Activated CD8-positive, alpha-beta memory T cell treated with anti-CD3 and anti-CD28 coated beads, Interleukin-2, amount 50 U/mL, for 24 hours (primary cell): ENCODE results near the gene PRSS36.
"Not testable (repeated sequence)": the region's sequence is repeated elsewhere in the genome, so short reads cannot be mapped to it uniquely, and the experiment has no call there.

Experiments used
- DNase-seq: peaks from one replicate; pipeline ENCODE4 v3.0.0-alpha.2; 2020; ENCODE audit errors: extremely low read depth

The PRSS36 gene

DNA sequence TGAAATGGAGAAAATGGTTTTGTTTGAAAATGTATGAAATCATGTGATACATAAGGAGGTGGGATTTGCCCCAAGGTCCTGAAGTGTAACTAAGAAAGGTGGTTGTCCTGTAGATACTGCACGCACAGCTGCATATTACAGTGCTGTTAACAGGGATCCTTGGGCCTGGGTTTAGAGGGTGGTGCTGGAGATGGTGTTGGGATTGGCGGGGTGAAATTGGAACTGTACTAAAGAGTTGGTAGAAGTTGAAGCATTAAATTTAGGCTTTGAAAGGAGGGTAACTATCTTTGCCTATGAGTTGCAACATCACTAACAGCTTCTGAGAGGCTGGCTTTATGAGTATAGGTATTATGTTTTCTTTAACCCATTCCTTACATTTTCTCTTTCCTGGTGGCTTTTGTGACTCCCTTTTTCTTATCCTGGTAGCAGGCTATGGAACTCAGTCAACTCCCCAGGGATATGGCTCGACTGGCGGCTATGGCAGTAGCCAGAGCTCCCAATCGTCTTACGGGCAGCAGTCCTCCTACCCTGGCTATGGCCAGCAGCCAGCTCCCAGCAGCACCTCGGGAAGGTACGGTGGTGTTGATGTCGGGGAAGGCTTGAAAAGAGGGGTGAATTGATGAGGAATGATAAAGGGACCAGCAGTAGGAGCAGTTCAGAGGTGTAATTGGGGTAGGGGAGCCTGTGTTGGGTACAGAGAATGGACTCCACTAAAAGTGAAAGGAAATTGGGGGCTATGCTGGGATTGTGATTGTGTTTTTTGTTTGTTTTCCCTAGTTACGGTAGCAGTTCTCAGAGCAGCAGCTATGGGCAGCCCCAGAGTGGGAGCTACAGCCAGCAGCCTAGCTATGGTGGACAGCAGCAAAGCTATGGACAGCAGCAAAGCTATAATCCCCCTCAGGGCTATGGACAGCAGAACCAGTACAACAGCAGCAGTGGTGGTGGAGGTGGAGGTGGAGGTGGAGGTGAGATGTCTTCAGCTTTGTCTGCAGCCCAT is 33.9 kb upstream of the PRSS36 start:
- DNase-seq = no peak

DNA sequence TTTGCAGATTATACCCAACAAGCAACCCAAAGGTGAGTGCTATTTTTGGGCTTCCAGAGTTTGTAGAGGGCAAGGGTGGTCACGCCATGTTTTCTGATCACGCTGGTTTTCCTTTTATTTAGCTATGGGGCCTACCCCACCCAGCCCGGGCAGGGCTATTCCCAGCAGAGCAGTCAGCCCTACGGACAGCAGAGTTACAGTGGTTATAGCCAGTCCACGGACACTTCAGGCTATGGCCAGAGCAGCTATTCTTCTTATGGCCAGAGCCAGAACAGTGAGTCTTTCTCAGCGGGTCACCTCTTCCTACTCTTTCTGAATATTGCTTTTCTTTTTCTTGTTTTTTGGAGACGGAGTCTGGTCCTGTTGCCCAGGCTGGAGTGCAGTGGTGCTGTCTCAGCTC is 32.5 kb upstream of the PRSS36 start:
- no peak for DNase-seq

DNA sequence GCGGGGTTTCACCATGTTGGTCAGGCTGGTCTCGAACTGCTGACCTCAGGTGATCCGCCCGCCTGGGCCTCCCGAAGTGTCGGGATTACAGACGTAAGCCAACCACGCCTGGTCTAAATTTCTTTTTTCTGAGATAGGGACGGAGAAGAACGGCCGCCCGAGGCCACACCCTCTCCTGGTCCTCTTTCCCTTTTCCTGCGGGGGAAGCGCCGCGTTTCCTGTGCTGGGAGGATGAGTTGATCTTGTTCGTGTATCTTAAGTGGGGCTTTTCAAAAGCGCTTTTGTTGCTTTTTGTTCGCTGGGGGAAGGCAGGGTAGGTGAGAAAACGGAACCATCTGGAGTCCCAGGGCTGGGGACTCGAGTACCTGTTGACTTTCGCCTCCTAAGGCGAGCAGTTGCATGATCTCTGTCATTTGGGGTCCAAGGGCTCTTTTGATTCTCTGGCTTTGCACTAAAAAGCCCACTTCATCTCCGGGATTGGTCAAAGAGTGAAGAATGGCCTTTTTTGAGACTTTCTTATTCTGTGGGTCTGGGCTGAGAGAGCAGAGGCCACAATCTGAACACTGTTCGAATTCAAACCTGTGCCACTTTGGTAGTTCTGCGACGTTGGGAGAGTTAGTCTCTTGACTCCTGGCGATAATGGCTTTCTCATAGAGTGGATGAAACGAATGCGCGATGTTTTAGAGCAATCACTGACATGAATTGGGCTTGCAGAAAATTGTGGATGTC is 31.4 kb upstream of the PRSS36 start:
- no peak for DNase-seq

DNA sequence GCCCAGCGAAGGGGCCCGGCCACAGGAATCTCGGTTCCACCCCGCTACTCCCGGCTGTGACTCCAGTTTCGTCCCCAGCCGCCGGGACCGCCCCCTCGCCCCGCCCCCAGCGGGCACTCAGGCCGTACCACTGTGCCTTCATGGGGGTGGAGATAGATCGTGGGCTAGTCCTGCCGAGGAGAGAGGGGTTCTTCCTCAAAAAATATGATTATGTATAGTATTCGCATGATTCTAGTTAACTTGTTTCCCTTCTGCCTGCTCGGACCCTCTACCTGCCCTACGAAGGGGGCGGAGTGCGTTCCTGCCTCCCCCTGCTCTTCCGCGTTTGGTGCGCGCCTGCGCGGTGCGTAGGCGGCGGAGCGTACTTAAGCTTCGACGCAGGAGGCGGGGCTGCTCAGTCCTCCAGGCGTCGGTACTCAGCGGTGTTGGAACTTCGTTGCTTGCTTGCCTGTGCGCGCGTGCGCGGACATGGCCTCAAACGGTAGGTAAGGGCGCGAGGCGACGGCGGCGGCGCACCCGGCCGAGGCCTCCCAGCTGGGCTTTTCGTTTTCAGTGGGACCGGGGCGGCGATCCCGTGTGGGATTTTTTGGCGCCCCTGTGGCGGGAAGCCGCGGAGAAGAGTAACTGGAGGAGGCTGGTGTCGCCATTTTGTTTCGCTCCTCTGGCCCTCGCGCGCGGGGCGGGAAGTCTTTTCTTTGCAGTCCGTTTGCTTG is 30.0 kb upstream of the PRSS36 start, which contains the start of gene FUS:
TSS of gene FUS (plus strand) at position 393 of the 713 bp plus-strand sequence. CDS start at position 469, 76 bp downstream.
- DNase-seq = peak; percentile 69

DNA sequence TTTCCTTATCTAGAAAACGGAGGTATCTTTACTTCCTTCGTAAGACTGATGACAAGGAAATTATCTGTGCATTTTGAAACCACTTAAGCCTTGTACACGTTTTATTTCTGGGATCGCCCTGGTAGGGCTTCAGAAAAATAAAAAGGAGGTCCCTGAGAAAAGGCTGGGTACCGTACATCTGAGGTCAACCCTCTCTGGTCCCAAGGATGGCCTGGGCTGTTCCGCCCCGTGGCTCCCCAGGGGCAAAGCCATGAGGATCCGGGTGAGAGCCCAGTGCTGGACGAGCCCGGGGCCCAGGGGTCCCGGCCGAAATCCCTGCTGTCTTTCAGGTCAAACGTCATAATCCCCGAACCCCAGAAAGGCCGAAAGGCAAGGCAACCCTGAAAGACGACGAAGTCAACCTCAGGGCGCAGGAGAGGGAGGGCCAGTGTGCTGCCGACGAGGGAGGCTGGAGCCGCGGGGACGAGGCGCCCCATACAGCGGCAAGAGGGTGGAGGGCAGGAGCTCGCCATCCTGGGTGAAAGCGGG is 29.4 kb upstream of the PRSS36 start:
- no peak for DNase-seq

DNA sequence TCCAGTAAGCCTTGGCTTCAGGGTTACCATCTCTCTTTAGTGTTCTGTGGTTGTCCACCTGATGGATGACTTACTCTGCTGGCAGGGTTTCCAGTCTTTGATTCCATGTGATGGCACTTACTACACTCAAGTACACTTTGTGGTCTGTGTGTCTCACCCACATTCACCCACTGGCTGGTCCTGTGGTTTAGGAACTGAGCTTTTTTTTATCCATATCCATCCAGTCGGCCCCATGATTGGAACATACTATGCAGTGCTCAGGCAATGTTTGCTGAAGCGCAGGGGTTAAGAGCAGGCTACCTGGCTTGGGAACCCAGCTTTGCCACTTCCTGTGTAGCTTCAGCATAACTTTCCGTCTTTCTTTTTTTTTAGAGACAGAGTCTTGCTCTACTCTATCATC is 27.3 kb upstream of the PRSS36 start:
- no peak for DNase-seq

DNA sequence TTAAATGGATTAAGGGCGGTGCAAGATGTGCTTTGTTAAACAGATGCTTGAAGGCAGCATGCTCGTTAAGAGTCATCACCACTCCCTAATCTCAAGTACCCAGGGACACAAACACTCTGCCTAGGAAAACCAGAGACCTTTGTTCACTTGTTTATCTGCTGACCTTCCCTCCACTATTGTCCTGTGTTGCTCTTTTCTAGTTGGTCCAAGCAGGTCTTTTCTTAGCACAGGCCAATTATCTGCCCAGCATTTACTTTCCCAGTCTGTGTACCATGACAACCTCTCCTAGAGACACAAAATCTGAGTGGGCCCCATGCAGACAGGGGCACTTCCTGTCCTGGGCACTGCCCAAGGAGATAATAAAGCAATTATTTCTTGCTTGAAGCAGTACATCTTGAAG is 20.2 kb upstream of the PRSS36 start:
- not testable (repeated sequence) for DNase-seq

DNA sequence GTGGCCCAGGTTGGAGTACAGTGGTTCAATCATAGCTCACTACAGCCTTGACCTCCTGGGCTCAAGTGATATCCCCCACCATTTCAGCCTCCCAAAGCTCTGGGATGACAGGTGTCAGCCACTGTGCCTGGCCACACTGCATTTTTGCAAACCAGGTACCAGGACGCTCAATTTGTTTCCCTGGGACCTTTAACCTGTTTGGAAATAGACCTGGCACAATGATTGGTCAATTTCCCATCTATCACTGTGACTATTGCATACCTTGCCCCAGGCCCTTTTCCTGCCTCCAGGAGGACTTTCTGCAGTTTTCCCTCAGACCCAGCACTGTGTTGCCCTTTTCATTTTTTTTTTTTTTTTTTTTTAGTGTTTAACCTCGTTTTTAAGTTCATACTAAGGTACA is 19.0 kb upstream of the PRSS36 start:
- DNase-seq = no peak

DNA sequence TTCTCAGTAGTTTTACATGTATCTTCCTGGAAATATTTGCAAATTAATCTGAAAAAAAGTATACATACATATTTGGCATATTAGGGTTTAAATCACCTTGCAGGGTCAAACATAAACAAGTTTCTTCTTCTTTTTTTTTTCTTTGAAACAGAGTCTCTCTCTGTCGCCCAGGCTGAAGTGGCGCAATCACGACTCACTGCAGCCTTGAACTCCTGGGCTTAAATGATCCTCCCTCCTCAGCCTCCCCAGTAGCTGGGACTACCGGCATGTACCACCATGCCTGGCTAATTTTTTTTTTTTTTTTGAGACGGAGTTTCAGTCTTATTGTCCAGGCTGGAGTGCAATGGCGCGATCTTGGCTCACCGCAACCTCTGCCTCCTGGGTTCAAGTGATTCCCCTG is 17.4 kb upstream of the PRSS36 start:
- no peak for DNase-seq

DNA sequence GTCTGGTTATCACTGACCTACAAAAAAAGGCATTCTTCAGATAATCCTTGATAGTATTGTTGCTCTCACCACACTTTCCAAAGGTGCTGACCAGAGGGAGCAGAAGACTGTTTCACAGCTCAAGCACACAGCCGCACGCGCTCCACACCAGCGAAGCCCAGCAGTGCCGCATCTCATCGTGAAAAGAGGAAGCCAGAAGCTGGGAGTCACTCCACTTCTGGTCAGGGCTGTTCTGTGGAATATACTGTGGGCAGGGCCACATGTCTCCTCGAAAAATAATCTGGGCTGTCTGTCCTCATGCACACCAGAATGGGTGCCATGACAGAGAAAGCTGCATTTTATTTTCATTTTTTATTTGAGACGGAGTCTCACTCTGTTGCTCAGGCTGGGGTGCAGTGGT is 7.3 kb upstream of the PRSS36 start:
- no peak for DNase-seq

DNA sequence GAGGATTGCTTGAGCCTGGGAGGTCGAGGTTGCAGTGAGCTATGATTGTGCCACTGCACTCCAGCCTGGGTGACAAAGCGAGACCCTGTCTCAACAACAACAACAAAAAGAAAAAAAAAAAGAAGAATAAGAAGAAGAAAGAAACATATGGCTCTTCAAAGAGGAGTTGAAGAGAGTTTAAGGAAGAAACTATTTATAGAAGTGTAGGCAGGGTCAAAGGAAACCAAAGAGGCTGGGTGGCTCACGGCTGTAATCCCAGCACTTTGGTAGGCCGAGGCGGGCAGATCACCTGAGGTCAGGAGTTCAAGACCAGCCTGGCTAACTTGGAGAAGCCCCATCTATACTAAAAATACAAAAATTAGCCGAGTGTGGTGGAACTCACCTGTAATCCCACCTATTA is 1.1 kb upstream of the PRSS36 start:
- DNase-seq = not testable (repeated sequence)

DNA sequence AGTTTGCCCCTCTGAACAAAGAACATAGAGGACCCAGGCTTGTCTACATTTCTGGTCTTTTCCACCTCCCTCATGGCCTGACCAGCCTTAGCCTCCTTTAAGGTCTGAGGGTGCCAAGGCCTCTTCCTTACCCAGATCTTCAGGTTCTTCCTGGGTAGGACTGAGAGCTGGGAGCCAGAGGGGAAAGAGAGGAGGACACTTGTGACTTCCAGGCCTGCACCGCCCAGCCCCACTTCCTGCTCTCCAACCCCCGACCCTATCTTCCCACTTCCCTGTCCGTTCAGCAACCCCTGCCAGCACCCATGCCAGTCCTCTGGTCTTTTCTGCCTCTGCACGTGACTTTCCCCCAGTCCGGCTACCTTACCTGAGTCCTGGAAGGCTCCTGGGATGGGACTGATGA is 534 bp downstream of the PRSS36 start:
- no peak for DNase-seq

DNA sequence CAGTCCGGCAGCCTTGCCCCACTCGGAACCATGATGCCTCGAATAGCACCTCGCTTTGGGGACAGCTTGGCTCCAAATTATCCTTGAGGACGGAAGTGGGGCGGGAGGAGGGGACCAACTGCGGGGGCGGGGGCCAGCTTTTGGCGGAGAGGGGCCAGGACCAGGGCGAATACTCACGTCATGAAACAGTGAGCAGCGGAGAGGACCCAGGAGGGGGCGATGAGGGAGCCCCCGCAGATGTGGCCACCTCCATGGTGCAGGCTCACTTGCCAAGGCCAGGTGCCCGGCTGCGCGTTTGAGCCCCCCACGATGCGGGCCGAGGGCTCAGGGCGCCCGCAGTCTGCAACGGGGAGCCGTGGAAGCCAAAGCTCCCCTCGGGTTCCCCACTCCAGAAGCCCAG is 970 bp downstream of the PRSS36 start:
- no peak for DNase-seq

DNA sequence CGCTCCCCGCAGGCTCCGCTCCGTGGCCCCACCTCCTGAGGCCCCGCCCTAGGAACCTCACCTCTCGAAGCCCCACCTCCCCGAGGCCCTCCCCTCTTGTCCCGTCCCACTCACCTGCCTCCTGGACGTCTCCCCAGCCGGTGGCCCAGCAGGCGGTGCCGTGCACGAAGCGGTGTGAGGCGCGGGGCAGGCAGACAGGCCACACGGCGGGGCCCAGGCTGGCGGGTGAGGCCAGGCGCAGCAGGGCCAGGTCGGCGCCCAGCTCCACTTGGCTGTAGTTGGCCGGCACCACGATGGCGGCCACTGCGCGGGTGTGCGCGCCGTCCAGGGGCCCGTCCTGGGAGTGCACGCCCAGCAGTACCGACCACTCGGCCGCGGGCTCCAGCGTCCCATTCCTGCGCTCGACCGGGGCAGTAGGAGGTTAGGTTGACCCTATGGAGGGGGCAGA is 1.6 kb downstream of the PRSS36 start:
- DNase-seq = no peak

DNA sequence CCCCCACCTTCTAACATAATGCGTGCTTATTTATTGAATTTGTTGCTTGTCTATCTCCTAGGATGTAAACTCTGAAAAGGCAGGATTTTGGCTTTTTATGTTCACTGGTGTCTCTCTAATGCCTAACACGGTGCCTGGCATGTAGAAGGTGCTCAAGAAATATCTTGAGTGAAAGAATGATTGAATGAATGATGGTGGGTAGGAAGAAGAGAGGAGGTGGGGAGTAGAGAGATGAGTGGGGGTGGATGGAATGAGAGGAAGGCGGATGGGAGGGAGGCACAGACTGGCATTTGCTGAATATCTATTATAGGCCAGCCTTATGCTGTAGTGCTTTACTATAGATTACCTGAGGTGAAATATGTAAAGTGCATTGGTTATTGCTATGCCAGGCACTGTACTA is 2.3 kb downstream of the PRSS36 start:
- no peak for DNase-seq

DNA sequence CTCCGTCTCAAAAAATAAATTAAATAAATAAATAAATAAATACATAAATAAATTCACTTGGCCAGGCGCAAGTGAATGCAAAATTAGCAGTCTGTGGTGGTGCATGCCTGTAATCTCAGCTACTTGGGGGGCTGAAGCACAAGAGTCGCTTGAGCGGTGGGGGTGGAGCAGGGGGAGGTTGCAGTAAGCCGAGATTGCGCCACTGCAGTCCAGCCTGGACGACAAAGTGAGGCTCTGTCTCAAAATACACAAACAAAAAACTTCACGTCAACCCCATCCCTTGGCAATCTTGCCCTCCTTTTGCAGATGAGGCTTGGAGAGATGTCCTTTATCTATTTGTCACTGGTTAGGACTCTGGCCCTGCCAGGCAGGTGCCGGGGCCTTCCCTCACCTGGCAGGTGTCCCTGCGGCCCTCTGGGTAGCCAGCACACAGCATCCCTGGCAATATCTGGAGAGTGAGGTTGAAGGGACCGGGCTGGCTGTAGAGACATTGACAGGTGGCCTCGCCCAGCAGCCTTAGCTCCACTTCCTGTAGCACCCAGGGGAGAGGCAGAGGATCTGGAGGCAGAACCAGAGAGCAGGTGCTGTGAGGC is 4.4 kb downstream of the PRSS36 start:
- no peak for DNase-seq

DNA sequence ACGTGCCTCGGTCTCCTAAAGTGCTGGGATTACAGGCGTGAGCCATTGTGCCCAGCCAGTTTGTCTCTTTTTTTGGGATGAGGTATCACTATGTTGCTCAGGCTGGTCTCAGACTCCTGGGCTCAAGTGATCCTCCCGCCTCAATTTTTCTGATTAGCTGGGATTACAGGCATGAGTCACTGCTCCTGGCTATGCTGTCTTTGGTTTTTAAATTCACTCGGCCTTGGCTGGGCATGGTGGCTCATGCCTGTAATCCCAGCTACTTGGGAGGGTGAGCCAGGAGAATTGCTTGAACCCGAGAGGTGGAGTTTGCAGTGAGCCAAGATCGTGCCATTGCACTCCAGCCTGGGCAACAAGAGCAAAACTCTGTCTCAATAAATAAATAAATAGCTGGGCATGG is 5.4 kb downstream of the PRSS36 start:
- not testable (repeated sequence) for DNase-seq

DNA sequence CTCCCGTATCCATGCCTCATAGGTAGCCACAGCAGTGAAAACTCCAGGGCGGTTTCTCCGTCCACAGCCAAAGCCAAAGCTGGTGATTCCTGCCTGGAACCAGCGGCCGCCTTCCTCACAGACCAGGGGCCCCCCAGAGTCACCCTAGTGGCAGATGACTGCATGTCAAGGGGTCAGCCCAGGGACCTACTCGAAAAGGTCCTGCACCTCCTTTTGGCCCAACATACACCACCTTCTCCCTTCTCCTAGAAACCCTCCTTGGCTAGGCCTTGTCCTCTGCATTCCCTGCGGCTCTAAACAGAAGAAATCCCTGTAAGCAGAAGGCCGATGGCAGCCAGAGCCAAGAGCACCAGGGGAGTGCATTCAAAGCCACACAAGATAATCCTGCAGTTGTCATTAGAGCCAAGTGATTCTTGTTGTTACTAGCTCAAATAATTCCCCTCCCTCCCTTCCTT is 6.1 kb downstream of the PRSS36 start:
- no peak for DNase-seq

DNA sequence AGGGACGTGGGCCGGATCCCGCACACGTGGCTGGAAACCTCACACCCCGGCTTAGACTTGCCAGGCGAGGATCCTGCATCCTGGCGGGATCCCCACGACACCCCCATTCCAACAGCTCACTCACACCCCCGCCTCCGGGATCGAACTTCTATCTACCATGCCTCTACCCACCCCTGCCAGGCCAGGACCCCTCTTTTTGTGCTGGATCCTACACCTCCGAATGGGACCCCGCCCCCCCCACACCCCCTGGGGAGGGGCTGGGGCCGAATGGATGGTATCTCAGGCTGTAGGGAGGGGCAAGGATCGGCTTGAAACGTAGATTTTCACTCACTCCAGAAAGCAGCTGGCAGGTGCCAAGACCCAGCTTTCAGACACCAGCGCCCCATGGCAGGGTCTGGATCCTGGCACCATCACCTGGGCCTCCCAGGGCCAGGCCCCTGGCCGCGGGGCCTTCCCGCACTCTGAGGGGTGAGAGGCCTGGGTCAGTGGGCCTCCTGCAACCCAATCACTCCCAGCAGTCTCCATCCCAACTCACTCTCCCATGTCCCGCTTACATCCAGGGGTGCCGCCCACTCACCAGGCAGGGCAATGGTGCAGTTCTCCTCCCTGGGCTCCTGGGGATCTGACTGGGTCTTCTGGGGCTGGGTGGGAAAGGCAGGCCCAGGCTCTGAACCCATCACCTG is 6.7 kb downstream of the PRSS36 start:
- no peak for DNase-seq

DNA sequence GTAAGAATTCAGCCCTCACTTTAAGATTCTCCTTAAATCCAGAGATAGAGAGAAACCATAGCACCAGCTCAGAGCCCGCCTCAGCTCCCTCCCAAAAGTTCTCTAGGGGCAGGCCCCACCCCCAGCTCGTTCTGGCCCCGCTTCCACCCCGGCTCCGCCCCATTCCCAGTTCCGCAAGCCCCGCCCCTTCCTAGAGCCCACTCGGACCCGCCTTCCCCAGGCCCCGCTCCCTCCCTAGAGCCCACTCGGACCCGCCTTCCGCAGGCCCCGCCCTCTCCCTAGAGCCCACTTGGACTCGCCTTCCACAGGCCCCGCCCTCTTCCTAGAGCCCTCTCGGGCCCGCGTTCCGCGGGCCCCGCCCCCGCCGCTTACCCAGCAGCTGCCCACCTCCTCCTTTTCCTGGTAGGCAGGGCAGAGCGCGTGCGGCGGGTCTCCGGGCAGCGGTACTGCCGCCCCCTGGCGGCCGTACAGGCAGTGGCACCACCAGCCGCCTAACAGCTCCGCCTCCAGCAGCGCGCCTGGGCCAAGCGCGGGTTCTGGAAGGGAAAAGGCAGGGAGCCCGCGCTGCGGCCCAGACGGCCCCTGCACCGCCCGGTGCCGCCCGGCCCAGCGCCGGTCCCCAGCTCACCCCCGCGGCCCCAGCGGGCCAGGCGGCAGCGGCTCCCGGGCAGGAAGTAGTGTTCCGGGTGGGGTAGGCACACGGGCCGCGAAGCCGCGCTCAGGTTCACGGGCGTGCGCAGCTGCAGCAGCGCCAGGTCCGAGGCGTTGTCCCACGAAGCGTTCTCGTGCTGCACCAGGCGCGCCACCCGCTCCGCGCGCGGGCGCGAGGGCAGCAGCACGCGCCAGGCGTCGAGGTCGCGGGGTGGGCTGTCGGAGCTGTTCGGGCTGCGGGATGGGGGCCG is 7.5 kb downstream of the PRSS36 start:
- peak; percentile 93 for DNase-seq
